Brain microvascular endothelial cell (primary cell): ENCODE results near the gene CIART.
"Not testable (repeated sequence)": the region's sequence is repeated elsewhere in the genome, so short reads cannot be mapped to it uniquely, and the experiment has no call there.

Experiments
- DNase-seq: peaks from one replicate; pipeline ENCODE4 v3.0.0-alpha.2; 2020
- H3K27ac ChIP-seq: fragments of 250-450 bp; sonication (Bioruptor Pico); 2 replicates; pipeline ENCODE4 v1.5.1; 2020; ENCODE audit warnings: mild to moderate bottlenecking, moderate library complexity
- H3K27me3 ChIP-seq: fragments of 250-450 bp; sonication (Bioruptor Pico); replicated peaks from 2 replicates; pipeline ENCODE4 v1.5.1; 2020; ENCODE audit warnings: mild to moderate bottlenecking
- H3K36me3 ChIP-seq: fragments of 250-450 bp; sonication (Bioruptor Pico); replicated peaks from 2 replicates; pipeline ENCODE4 v1.5.1; 2020; ENCODE audit warnings: mild to moderate bottlenecking
- H3K4me3 ChIP-seq: 2 replicates; pipeline ENCODE4 v1.5.1; 2011; ENCODE audit warnings: low read depth, mild to moderate bottlenecking, control low read depth, low read length, moderate library complexity
- in situ Hi-C: cut with HindIII; loops from 2 replicates; pipeline ENCODE4 v1.10.0; 2017; ENCODE audit warnings: low sequenced_read_pairs, low pct_ligation_motif_present
- TF ChIP-seq, protein P1 (sequence below): IDR thresholded peaks from 2 replicates; pipeline ENCODE4 v1.5.1; 2011; ENCODE audit warnings: low read depth, mild to moderate bottlenecking, moderate library complexity, low read length, control low read depth, inconsistent platforms; ENCODE audit errors: missing control alignments

The CIART gene

DNA sequence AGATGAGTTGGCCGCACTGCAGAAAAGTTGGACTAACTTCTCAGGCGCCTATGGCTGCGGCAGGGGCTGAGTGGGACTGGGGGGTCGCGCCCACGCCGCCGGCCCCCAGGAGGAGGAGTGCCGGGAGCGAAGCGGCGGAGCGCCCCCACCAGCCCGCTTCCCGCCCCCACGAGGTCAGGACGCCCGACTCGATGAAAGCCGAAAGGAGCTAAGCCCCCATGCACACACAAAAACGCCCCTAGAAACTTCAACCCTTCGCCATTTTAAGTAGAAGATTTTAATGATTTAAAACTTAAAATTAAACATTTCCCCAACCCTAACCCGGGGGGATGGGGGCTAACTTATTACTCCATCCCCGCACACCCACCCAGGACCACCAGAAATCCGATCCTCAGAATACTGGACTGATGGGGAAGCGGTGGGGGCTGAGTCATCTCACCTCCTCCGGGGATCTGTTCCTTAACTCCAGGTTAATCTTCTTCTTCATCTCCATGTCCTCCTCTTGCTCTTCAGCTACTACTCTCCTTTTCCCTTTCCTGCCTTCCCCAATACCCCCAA, 47.0 kb upstream of the CIART start:
- DNase-seq = no peak
- TF ChIP-seq, protein P1, sequence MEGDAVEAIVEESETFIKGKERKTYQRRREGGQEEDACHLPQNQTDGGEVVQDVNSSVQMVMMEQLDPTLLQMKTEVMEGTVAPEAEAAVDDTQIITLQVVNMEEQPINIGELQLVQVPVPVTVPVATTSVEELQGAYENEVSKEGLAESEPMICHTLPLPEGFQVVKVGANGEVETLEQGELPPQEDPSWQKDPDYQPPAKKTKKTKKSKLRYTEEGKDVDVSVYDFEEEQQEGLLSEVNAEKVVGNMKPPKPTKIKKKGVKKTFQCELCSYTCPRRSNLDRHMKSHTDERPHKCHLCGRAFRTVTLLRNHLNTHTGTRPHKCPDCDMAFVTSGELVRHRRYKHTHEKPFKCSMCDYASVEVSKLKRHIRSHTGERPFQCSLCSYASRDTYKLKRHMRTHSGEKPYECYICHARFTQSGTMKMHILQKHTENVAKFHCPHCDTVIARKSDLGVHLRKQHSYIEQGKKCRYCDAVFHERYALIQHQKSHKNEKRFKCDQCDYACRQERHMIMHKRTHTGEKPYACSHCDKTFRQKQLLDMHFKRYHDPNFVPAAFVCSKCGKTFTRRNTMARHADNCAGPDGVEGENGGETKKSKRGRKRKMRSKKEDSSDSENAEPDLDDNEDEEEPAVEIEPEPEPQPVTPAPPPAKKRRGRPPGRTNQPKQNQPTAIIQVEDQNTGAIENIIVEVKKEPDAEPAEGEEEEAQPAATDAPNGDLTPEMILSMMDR = no peak

DNA sequence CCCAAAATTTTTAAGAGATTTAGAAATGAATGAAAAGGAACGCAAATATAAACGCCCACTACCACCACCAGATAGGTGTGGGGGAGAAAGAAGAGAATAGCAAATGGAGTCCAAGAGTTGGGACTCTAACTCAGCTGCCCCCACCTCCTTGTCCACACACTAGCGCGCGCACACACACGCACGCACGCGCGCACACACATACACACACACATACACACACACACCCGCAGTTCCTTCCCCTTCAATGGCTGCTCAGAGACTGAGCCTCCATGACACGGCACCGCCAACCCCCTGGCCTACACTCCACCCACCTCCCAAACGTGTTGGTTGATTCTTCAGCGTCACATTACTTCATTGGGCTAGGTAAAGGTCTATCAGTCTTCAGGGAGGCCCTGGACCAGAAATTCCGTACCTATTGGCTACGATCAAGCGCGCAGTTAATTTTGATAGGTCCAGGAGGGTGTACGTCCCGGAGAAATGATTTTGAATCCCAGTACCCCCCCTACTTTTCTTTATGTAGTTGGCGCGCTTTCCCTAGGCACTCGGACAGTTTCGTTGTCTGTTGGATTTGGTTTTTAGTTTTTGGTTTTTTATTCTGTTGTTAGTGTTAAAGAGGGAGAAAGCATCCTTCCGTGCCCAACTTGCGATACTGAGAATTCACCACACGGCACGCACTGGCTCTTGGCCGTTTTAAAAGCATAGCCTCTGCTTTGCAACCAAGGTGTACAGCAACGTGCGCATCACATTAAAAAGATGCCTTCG, 46.3 kb upstream of the CIART start, which contains the start of gene ANP32E:
ANP32E (minus strand) TSS at position 261 of the 762 bp plus-strand sequence. CDS start 326 bp downstream, outside the sequence.
- TF ChIP-seq, protein P1 = no peak
- Histone ChIP-seq H3K36me3 (no peaks in the 10 kb centered on the region), H3K4me3 (peak within 1 kb of the TSS; percentile 67), H3K27me3 (no peaks in the 10 kb centered on the region), H3K27ac (peak within 1 kb of the TSS; percentile 57)
- in situ Hi-C loops = no loop called here
- peak; percentile 100 for DNase-seq

More for the DNA sequence above, 47.0 kb upstream of the CIART start:
- Histone ChIP-seq H3K36me3 (no peaks in the 10 kb centered on the region), H3K27ac (peak overlapping the region; percentile 57), H3K4me3 (peak overlapping the region; percentile 67), H3K27me3 (no peaks in the 10 kb centered on the region)
- in situ Hi-C loops = no loop called here

DNA sequence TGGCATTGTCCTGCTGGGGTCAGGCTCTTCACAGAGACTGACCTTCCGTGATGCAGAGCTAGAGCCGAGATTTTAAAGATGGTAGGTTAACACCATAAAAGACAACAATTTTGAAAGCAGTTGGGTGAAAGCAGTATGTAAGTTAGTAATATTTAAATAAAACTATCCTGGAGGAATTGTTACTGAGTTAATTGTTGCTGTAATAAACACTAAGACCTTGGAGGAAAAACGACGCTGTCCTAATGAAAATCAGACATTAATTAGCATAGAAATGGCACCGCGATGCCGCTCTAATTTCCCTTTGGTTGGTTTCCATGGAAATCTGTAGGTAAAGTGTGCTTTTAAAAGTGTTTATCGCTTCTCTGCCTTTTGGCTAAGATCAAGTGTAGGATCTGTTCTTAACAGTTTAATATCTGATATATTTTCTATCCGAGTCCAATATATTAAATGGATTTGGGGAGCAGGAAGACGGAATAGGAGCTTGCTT, 45.7 kb upstream of the CIART start:
- TF ChIP-seq, protein P1 = no peak
- H3K27me3 ChIP-seq = no peaks in the 10 kb centered on the region
- H3K27ac ChIP-seq = peak overlapping the region; percentile 28
- in situ Hi-C loops = no loop called here
- H3K36me3 ChIP-seq = no peaks in the 10 kb centered on the region
- peak overlapping the region; percentile 67 for H3K4me3 ChIP-seq
- DNase-seq = no peak

DNA sequence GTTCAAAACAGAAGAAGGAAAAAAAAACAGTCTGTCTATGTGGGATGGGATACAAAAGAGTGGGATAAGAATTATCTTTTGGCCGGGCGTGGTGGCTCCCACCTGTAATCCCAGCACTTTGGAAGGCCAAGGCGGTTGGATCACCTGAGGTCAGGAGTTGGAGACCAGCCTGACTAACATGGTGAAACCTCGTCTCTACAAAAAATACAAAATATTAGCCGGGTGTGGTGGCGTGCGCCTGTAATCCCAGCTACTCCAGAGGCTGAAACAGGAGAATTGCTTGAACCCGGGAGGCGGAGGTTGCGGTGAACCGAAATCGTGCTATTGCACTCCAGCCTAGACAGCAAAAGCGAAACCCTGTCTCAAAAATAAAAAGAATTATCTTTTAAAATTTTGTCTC, 45.2 kb upstream of the CIART start:
- H3K4me3 ChIP-seq, DNase-seq, H3K36me3 ChIP-seq, H3K27ac ChIP-seq, in situ Hi-C loops, H3K27me3 ChIP-seq: not testable (repeated sequence)

DNA sequence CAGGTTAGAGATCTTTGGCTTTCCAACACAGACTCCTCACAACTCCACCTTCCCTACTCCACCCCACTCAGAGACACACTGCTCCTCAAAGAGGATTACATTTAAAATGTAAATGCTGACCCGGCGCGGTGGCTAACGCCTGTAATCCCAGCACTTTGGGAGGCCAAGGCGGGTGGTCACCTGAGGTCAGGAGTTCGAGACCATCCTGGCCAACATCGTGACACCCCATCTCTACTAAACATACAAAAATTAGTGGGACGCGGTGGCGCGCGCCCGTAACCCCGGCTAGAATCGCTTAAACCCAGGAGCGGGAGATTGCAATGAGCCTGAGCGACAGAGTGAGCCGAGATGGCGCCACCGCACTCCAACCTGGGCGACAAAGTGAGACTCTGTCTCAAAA, 44.6 kb upstream of the CIART start:
- no peak for DNase-seq
- no peaks in the 10 kb centered on the region for H3K27me3 ChIP-seq
- TF ChIP-seq, protein P1 = no peak
- no peaks in the 10 kb centered on the region for H3K36me3 ChIP-seq
- H3K4me3 ChIP-seq = no peak overlapping the region
- H3K27ac ChIP-seq = no peak overlapping the region
- in situ Hi-C loops = no loop called here

DNA sequence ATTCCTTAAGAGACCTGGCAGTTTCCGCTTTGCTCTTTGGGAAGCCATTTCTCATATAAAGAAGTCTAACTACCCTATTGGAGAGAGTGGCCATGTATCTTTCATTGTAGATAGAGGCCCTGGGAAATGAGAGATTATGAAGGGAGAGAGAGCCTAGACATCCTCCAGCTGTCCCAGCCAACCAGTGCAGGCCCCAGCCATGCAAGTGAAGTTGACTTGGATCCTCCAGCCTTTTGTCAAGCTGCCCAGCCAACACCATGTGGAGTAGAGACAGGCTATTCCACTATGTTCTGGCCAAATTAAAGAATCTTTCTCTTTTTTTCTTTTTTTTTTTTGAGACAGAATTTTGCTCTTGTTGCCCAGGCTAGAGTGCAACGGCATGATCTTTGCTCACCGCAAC, 39.4 kb upstream of the CIART start:
- no peak for DNase-seq
- TF ChIP-seq, protein P1 = no peak
- no peak overlapping the region for H3K4me3 ChIP-seq
- no peak overlapping the region for H3K27ac ChIP-seq
- in situ Hi-C loops = no loop called here
- H3K27me3 ChIP-seq = no peaks in the 10 kb centered on the region
- no peaks in the 10 kb centered on the region for H3K36me3 ChIP-seq
